Fibroblast of skin of left biceps (primary cell): ENCODE results near the gene TGM4.

Experiments
- DNase-seq, 2 experiments: peaks; one replicate each; pipeline ENCODE4 v3.0.0-alpha.2; 2013; ENCODE audit warnings: low read depth in 2 of 2

TGM4 gene

GRCh38 chr3:44880284-44880683 is 5.9 kb downstream of the TGM4 start:
- DNase-seq = no peak

- DNase-seq = no peak
Observed at GRCh38 chr3:44883213-44883955, 9.0 kb downstream of the TGM4 start.

- DNase-seq = peak; percentile 95 to 96
Observed at GRCh38 chr3:44883999-44884431, 9.6 kb downstream of the TGM4 start.

GRCh38 chr3:44885618-44886017 is 11.2 kb downstream of the TGM4 start:
- DNase-seq = peak; percentile 75 to 83

- DNase-seq = no peak
Observed at GRCh38 chr3:44886561-44886960, 12.2 kb downstream of the TGM4 start.

- DNase-seq = no peak
Observed at GRCh38 chr3:44887101-44887500, 12.7 kb downstream of the TGM4 start.

- DNase-seq = no peak
Observed at GRCh38 chr3:44890258-44890657, 15.8 kb downstream of the TGM4 start.

- no peak for DNase-seq
Observed at GRCh38 chr3:44890852-44891251, 16.4 kb downstream of the TGM4 start.

- DNase-seq = no peak
Observed at GRCh38 chr3:44892689-44893088, 18.3 kb downstream of the TGM4 start.

GRCh38 chr3:44893097-44893496 is 18.7 kb downstream of the TGM4 start:
- DNase-seq = peak; percentile 30 to 36

- DNase-seq = no peak
Observed at GRCh38 chr3:44894485-44894884, 20.1 kb downstream of the TGM4 start.

GRCh38 chr3:44896440-44896839 is 22.0 kb downstream of the TGM4 start:
- no peak for DNase-seq

- DNase-seq = no peak
Observed at GRCh38 chr3:44899683-44900367, 25.4 kb downstream of the TGM4 start.

- DNase-seq = no peak
Observed at GRCh38 chr3:44902628-44903027, 28.2 kb downstream of the TGM4 start.

- no peak for DNase-seq
Observed at GRCh38 chr3:44903314-44903713, 28.9 kb downstream of the TGM4 start.

GRCh38 chr3:44903751-44904150 is 29.3 kb downstream of the TGM4 start:
- DNase-seq = no peak

- DNase-seq = no peak
Observed at GRCh38 chr3:44905446-44906157, 31.2 kb downstream of the TGM4 start.

- DNase-seq = no peak
Observed at GRCh38 chr3:44906997-44907396, 32.6 kb downstream of the TGM4 start.

- no peak for DNase-seq
Observed at GRCh38 chr3:44907612-44908011, 33.2 kb downstream of the TGM4 start.

- no peak for DNase-seq
Observed at GRCh38 chr3:44909063-44909462, 34.7 kb downstream of the TGM4 start.

- DNase-seq = no peak
Observed at GRCh38 chr3:44910693-44911092, 36.3 kb downstream of the TGM4 start.

- DNase-seq = peak; percentile 23 to 24
Observed at GRCh38 chr3:44913868-44914468, 39.6 kb downstream of the TGM4 start.
